NCI-H2196 treated with DMSO at 0.1 percent for 48 hours (cell line): ENCODE measurements around the gene MBP.
"Not testable (repeated sequence)": the region's sequence is repeated elsewhere in the genome, so short reads cannot be mapped to it uniquely, and the experiment has no call there.

Source experiments
- DNase-seq: peaks from one replicate; lab custom pipeline; 2025; ENCODE audit not compliant: unreplicated experiment; lab: John Stamatoyannopoulos, UW

The MBP gene

DNA sequence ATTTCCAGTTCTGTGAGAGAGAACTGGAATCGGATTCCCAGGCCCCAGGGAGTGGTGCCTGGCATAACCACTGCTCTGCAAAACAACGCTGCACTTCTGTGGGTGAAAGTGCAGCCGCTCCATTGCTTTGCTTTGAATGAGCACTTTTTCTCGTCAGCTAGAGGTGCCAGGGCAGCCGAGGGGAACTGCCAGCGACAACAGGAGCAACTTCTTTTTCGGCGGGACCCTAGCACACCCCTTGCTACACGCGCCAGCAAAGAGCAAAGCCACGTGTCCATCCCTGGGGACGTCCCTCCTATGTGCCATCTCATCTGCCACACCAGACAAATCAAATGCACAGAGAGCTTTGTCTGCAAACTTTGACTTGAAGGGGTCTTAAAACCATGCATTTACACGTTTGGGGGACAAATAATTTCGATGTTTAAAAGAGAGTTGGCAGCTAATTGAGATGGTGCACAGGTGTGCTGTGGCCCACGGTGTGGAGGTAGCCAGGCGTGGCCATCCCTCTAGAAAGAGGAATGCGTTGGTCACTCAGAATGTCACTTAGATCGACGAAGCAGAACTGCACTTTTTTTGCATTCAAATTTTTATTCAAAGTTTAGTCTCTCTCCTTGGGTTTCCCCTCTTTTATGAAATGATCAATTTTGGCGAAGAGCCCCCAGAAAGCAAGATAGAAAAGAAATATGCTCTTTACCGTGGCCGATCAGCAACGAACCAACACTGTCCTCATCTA, 151.8 kb downstream of the MBP start:
- DNase-seq = no peak

DNA sequence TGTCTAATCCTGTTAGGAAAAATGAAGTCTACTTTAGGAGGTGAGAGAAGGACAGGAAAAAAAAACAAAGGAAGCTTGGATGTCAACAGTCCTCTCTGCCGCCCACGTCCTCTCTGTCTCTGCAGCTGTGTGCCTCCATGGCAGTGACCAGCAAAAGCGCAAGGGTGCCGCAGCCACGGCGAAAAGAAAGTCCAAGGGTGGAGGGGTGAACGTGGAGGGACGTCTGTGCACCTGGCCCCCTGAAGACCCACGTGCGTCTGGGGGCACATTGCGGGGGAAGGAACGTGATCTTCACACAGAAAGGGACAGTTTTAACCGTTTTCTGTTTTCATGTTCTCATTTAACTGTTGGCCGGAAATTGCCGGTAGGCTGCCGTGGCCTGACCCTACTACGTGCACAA, 152.7 kb downstream of the MBP start:
- no peak for DNase-seq

DNA sequence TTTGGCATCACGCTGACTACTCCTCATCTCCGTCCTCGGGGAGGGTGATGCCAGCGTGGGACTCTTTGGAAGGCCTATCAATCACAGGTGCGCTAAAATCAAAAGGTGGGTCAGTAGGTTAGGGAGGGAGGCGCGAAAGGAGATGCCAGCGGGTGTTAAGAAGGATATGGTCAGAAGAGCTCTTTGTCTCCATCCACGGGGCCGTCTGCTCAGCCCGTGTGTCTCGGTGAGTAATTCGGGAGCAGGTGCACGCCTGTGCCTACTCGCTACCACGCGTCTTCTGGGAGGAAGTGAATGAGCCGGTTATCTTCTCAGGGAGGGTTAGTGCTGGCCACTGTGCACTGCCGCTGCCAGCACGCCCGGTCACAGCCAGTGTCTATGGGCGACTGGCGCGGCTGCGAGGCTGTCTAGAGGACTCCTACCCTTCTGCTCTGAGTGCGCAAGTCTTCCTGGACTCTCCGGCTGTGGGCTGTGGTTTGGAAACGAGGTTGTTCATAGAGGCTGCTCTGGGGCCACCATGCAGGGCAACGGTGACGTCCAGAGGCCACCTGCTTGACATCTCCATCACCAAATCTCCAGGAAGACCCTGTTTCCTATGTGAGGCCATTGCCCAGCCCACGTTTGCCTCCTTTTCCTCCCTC, 153.4 kb downstream of the MBP start:
- no peak for DNase-seq

DNA sequence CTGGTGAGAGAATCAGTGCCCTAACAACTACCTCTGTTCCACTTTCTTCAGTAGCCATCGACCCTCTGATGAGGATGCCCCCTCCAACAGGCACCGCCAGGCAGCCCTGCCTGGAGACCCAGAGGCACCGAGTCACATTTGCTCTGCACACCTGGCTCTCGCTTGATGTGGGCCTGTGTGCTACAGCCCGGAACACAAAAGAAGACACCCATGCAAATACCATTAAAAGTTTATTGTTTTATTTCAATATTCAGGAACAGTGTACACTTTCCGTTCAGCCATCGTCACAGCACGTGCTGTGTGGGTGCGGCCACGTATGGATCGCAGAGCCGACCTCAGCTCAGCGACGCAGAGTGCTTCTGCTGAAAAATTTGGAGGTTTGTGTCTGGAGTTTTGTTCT, 154.0 kb downstream of the MBP start:
- no peak for DNase-seq

DNA sequence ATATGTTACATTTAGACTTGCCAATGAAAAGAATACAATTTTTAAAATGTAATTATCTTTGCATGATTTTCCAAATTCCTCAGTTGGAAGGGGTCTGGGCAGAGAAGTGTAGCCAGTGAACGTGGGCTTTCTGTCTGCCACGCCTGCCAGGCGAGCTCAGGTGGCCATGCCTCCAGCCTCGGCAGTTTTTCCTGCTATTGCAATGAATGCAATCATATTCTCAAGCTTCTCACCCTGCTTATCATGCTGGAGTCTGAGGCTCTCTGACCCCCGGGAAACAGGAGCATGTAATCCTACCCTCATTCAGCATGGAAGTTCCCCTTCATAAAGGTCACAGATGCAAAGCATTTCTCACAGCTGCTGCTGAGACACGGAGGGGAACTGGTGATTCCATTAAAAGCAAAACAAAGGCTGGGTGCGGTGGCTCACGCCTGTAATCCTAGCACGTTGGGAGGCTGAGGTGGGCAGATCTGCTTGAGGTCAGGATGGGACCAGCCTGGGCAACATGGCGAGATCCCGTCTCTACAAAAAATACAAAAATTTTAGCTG, 154.8 kb downstream of the MBP start:
- no peak for DNase-seq

DNA sequence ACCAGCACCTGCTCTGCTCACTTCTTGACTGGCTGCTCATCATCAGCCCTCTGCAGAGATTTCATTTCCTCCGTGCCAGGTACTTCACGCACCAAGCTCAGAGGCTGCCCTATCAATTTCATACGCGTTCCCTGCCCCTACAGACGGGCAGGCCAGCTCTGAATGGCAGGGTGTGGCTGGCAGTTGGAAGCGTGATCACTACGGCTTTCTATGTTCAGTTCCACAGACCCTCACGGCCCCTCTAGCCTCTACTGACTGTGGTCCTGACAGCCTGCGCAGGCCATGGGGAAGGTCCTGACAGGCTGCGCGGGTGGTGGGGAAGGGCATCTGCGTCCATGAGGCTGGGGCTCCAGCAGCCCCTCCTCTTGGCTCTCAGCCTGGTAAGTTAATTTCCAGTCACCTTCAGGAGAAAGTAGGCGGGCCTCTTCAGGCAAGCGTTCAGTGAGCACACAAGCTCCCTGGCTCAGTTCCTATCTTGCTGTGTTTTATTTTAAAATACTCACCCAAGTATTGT, 155.4 kb downstream of the MBP start:
- peak; percentile 75 for DNase-seq

DNA sequence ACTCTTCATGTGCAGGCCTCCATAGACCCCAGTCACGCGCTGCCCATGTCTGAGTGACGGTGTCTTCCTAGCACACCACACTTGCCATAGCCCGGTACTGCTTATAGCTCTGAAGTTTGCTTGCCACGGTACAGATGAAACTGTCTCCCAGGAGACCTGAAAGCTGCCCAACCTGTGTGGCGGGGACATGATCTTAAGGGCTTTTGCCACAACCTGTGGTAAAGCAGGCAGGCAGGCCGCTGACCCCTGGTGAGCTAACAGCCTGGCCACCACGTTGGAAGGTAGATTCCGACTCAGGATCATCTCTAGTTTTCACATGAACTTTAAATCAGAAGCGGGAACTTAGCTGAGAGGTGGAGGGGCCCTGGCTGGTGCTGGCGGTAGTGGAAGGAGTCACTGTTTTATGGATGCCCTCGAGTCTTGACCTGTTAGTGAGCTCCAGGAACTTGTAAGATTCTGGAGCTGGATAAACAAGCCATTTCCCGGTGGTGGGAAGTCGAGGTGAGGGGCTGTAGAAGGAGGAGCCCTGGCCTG, 156.9 kb downstream of the MBP start:
- no peak for DNase-seq

DNA sequence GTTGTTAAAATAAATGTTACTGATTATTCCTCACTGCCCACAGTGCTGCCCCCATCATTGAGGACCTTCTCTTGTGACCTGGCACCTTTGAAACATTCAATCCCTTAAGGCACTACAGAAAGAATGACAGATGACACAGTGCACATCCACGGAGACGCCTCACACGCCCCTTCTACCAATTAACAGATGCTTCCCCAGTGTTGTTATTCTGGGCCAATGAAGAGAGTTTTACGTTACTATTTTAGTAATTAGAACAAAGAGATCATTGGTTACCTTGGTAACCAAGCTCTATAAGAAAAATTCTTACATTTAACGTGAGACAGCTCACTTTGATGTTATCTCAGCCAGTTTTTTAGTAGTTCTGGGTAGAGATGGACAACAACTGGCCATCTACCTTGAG, 158.2 kb downstream of the MBP start:
- no peak for DNase-seq

DNA sequence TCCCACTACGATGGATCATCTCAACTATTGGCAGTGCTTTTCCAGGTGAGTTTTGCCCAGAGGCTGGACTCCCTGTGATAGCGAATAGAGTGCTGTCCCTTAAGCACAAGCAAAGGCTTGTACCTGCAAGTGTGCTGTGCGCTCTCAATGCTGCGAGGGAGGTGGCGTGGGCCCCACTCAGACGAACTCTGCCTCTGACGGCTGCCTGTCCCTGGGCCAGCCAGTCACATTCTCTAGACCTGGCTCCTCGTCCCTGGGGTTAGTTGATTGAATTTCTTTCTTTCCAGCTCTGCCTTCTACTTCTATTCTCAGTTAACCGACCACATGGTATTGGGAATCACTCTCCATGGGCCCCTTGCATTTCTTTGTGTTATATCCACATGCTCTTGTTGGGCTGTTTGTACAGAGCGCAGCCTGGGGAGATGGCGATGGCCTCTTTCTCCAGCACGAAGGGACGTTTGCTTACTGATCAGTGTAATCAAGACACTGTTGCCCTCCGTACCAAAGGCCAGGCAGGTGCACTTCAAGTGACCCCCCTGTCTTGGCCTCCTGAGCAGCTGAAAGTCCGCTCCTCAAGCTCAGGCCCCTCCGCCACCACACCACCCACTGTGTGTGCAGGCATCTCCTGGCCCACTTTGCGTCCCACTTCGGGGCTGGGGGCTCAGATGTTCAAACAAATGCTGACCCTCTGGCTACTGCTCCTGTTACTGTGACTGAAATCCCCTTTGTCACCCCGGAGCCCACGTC, 158.9 kb downstream of the MBP start:
- DNase-seq = no peak

DNA sequence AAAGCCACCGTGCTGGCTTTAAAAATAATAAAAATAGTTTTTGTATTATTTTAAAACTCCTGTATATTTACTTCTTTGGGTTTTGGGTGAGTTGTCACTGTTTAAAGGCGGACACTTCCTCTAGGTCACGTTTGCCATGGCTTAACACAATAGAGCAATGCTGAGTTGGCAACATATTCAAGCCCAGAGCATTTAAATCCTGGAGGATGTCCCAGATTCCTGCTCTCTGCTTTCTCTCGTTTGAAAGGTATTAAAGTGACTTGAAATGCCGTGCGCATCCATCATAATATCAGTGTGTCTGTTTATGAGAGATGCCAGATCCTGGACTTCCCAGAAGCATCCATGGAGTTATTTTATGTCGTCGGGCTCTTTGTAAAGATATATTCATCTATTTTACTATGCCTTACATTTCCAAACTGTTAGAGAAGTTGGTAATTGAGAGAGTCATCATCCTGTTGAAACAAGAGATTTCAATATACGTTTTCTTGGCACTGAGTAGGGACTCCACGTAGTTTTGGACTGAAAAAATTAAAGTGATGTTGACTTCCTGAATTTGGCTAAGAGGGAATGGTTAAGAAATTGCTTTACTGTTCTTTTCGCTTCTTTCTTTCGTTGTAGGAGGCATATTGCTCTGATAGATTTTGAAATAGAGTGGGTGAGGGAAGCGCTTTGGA, 159.6 kb downstream of the MBP start:
- no peak for DNase-seq

DNA sequence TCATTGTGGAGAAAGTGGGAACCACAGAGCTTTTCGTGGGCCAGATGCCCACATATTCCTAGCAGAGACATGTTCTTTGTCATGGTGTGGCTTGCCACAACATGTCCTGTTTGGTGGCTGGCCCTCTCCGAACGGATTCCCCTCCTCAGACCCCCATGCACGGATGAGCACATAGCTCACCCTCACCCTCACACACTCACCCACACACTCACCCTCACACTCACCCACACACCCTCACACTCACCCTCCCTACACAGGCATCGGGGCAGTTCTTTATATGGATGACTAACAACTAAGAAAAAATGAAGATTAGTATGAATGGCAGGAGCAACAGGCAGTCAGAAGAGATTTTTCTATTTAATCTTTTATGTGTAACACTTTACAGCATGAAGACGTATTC, 160.3 kb downstream of the MBP start:
- no peak for DNase-seq

DNA sequence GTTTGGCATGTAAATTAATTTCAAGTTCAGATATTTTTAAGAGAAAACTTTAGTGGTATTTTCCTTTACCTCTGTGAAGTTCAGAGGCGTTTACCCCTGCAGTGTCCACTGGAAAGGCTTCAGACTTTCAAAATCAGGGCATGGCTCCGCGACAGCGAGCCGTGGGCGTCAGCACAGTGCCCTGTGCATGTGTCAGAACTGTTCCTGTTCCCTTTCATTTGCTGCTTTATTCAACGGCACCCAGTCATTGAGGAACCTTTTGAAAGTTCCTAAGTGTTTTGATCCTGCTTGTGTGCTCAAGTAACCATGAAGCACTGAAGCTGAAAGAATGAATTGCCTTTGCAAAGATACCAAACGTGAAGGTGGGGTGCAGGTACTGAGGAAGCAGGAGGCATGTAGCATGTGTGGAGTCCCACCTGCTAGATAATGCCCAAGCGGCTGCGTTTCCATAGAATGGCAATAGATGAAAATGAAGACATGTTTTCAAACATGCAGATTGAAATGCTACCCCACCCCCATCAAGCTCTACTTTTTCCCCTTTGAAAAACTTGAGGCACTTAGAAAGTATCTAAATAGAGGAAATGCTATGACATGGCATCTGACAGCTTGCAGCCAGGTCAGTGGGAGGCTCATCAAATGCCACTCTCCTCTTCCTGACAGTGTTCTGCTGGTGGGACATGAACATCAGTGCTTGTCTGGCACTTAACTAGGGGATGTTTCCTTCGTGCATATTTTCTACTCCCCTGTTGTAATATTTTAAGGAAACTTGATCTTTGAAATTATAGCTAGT, 161.6 kb downstream of the MBP start:
- DNase-seq = no peak

DNA sequence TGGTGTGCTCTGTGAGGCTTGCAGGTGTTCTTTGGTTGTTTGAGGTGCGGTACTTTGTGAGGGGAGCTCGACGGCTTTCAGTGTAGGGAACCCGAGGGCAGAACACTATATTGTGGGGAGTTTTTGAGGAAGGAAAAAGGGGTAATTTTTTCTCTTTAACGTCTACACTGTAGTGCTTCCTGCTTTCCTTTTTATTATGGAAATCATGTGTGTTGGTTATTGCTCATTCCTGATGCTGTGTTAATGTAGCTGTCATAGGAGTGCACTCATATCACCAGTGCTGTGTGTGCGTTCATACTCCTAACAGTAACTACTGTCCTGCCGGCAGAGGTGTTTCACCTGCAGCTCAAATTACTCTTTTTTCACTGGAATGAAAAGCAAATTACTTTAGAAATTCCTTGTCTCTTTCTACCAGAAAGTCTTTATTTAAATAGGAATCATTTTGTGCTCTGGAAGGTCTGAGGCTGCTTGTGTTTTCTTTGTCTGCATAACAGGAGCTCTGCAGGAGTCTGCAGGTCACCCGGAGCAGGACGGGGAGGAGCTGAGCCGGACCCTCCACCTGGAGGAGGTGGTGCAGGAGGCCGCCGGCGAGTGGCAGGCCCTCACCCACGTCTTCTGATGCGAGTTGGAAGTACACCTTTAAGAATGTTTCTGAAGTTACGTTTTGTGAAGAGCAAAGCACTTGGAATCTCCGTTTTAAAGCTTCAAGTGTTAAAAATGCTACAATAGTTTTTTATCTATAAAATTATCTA, 164.7 kb downstream of the MBP start:
- no peak for DNase-seq

DNA sequence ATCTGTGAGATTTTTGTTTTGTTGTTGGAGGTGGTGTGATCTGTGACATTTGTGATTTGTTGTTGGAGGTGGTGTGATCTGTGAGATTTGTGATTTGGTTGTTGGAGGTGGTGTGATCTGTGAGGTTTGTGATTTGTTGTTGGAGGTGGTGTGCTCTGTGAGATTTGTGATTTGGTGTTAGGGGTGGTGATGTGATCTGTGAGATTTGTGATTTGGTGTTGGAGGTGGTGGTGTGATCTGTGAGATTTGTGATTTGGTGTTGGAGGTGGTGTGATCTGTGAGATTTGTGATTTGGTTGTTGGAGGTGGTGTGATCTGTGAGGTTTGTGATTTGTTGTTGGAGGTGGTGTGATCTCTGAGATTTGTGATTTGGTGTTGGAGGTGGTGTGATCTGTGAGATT, 165.3 kb downstream of the MBP start:
- DNase-seq = not testable (repeated sequence)

DNA sequence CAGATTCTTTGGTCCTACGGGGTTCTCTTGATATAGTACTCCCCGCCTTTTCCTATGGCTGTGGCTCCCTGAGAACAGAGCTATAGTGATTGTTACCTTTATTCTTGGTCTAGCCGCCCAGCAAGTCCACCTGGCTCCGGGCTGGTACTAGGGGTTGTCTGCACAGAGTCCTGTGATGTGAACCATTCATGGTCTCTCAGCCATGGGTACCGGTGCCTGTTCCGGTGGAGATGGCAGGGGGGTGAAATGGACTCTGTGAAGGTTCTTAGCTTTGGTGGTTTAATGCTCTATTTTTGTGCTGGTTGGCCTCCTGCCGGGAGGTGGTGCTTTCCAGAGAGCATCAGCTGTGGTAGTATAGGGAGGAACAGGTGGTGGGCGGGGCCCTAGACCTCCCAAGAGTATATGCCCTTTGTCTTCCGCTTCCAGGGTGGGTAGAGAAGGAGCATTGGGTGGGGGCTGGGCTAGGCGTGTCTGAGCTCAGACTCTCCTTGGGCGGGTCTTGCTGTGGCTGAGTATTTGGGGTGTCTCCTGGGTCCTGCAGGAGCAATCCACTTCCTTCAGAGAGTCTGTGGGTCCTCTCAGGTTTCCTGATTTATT, 166.9 kb downstream of the MBP start:
- not testable (repeated sequence) for DNase-seq

DNA sequence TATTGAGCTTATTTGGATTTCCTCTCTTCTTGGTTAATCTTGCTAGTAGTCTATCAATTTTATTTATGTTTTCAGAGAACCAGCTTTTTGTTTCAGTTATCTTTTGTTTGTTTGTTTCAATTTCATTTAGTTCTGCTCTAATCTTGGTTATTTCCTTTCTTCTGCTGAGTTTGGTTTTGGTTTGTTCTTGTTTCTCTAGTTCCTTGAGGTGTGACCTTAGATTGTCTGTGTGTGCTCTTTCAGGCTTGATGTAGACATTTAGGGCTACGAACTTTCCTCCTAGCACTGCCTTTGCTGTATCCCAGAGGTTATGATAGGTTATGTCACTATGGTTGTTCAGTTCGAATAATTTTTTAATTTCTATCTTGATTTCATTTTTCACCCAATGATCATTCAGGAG, 168.6 kb downstream of the MBP start:
- no peak for DNase-seq

DNA sequence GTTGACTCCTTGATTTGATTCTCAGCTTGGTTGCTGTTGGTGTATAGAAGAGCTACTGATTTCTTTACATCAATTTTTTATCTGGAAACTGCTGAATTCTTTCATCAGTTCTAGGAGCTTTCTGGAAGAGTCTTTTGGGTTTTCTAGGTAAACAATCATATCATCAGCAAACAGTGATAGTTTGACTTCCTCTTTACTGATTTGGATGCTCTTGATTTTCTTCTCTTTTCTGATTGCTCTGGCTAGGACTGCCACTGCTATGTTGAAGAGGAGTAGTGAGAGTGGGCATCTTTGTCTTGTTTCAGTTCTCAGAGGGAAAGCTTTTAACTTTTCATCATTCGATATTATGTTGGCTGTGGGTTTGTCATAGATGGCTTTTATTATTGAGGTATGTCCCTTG, 169.7 kb downstream of the MBP start:
- DNase-seq = no peak

DNA sequence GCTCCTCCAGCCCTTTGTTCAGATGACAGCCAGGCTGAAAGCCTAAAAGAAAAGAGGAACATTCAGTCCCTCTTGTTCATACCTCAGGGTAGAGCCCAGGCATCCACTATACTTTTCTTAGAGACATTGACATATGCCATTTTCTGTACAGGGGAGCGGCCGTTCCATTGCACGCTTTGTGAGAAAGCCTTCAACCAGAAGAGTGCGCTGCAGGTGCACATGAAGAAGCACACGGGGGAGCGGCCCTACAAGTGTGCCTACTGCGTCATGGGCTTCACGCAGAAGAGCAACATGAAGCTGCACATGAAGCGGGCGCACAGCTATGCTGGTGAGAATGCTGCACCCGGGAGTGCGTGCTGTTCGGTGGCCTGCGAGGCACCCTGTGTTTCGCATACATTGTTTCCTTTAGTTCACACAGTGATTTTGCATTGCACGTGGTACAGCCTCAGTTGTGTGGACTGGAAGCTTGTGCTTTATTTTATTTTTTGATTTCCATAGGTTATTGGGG, 172.0 kb downstream of the MBP start:
- no peak for DNase-seq

DNA sequence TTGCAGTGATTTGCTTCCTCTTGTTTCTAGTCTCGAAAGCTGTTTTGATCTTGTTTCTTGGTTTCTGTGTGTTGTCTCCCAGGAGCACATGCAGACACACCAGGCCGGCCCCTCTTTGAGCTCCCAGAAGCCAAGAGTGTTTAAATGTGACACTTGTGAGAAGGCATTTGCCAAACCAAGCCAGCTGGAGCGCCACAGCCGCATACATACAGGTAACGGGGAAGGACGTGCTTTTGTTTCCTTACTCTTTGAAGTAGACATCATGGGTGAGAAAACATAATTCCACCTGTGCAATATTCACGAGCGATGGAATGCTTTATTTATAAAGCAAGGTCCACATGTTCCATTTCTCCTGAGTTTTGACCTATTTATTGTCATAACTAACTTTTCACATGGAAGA, 173.0 kb downstream of the MBP start:
- DNase-seq = no peak
